ENCODE data around the gene OR2L8. TPM values are rescaled to one million over a fixed set of nuclear protein-coding genes. Genes with fewer than 3 reads are reported as not detected.
"Not testable (repeated sequence)": the region's sequence is repeated elsewhere in the genome, so short reads cannot be mapped to it uniquely, and the experiment has no call there.

The OR2L8 gene
- total and polyA plus RNA-seq, 8 donors = not detected

- Histone ChIP-seq H3K27me3 (no peaks in the 10 kb centered on the region), H3K27ac (no peak within 1 kb of the TSS), H3K4me1 (no peaks in the 10 kb centered on the region), H3K36me3 (no peaks in the 10 kb centered on the region), H3K4me3 (no peak within 1 kb of the TSS), H3K9me3 (no peaks in the 10 kb centered on the region)
- intact Hi-C loops (cut with DNase I) = no loop called here
- no peak for DNase-seq
- TF ChIP-seq, protein P1, sequence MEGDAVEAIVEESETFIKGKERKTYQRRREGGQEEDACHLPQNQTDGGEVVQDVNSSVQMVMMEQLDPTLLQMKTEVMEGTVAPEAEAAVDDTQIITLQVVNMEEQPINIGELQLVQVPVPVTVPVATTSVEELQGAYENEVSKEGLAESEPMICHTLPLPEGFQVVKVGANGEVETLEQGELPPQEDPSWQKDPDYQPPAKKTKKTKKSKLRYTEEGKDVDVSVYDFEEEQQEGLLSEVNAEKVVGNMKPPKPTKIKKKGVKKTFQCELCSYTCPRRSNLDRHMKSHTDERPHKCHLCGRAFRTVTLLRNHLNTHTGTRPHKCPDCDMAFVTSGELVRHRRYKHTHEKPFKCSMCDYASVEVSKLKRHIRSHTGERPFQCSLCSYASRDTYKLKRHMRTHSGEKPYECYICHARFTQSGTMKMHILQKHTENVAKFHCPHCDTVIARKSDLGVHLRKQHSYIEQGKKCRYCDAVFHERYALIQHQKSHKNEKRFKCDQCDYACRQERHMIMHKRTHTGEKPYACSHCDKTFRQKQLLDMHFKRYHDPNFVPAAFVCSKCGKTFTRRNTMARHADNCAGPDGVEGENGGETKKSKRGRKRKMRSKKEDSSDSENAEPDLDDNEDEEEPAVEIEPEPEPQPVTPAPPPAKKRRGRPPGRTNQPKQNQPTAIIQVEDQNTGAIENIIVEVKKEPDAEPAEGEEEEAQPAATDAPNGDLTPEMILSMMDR (IDR thresholded peaks at IDR 0.05) = no peak
- ATAC-seq = no peak
These were observed 23.8 kb upstream of the OR2L8 start, which contains the start of gene OR2AJ1 for GRCh38 chr1:247924868-247925267. OR2AJ1 (plus strand) TSS chr1:247924889; CDS start chr1:247933769, 8,880 bp downstream.

DNA sequence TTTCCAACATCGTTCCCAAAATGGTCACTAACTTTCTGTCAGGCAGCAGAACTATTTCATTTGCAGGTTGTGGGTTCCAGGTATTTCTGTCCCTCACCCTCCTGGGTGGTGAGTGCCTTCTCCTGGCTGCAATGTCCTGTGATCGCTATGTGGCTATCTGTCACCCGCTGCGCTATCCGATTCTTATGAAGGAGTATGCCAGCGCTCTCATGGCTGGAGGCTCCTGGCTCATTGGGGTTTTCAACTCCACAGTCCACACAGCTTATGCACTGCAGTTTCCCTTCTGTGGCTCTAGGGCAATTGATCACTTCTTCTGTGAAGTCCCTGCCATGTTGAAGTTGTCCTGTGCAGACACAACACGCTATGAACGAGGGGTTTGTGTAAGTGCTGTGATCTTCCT lies 14.7 kb upstream of the OR2L8 start:
- DNase-seq (no peak), ATAC-seq (no peak)
- Histone ChIP-seq H3K9me3 (peaks cover 0 to 14% of the 10 kb centered on the region in 2 donors), H3K4me1 (no peaks in the 10 kb centered on the region), H3K36me3 (no peaks in the 10 kb centered on the region), H3K27ac (no peak overlapping the region), H3K4me3 (no peak overlapping the region), H3K27me3 (peaks cover 0 to 9% of the 10 kb centered on the region in 2 donors)
- intact Hi-C loops (cut with DNase I) = no loop called here
- TF ChIP-seq, protein P1 (IDR thresholded peaks at IDR 0.05) = no peak

- no peaks in the 10 kb centered on the region for H3K4me1 ChIP-seq
- no peak overlapping the region for H3K27ac ChIP-seq
- H3K36me3 ChIP-seq = no peaks in the 10 kb centered on the region
- intact Hi-C loops (cut with DNase I) = no loop called here
- TF ChIP-seq, protein P1 (IDR thresholded peaks at IDR 0.05) = no peak
- H3K9me3 ChIP-seq = peaks cover 0 to 14% of the 10 kb centered on the region in 2 donors
- no peak for DNase-seq
- no peak overlapping the region for H3K4me3 ChIP-seq
- H3K27me3 ChIP-seq = peaks cover 0 to 9% of the 10 kb centered on the region in 2 donors
- no peak for ATAC-seq
These were observed 12.9 kb upstream of the OR2L8 start for GRCh38 chr1:247935781-247936180.

DNA sequence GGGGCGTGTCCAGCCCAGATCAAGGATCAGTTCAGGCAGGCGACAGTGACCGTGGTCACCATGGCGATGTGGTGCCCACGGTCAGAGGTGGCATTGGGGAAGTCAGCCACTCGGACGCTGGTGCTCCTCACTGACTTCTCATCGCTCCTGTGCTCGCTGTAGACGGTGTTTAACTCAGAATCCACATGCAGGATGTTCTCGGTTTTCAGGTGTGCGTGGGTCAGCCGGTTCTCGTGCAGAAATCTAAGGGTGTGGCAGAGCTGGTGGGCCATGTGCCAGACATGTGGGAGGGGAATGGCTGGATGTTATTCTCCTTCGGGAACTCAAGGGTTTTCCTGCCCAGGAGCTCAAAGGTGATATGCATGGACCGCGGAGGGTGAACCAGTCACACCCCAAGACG lies 12.2 kb upstream of the OR2L8 start:
- Histone ChIP-seq H3K27ac (no peak overlapping the region), H3K4me1 (no peaks in the 10 kb centered on the region), H3K9me3 (peaks cover 0 to 14% of the 10 kb centered on the region in 2 donors), H3K4me3 (no peak overlapping the region), H3K36me3 (no peaks in the 10 kb centered on the region), H3K27me3 (peaks cover 0 to 9% of the 10 kb centered on the region in 2 donors)
- DNase-seq (no peak), ATAC-seq (no peak)
- intact Hi-C loops (cut with DNase I) = no loop called here
- TF ChIP-seq, protein P1 (IDR thresholded peaks at IDR 0.05) = no peak

- ATAC-seq = peak; percentile 97
- H3K9me3 ChIP-seq = peaks cover 0 to 14% of the 10 kb centered on the region in 2 donors
- H3K27me3 ChIP-seq; intact Hi-C loops (cut with DNase I); H3K27ac ChIP-seq; H3K4me1 ChIP-seq; H3K36me3 ChIP-seq; H3K4me3 ChIP-seq: not testable (repeated sequence)
- DNase-seq = peak; percentile 0 to 88 (median 48)
- TF ChIP-seq, protein P1 (IDR thresholded peaks at IDR 0.05) = peak; percentile 38 to 47
These were observed 11.5 kb upstream of the OR2L8 start for GRCh38 chr1:247936965-247937734.

All from left lung (tissue), 10 donors.